Measurements from ENCODE around the gene LTB. TPM values are rescaled to one million over a fixed set of nuclear protein-coding genes. Genes with fewer than 3 reads are reported as not detected.

Gene LTB
- total and polyA plus RNA-seq, 9 of the 15 experiments (the other 6 are each of a cell fraction or from before 2014, with no cell fraction given): 0.07 to 0.51 TPM; not detected in 7

DNA sequence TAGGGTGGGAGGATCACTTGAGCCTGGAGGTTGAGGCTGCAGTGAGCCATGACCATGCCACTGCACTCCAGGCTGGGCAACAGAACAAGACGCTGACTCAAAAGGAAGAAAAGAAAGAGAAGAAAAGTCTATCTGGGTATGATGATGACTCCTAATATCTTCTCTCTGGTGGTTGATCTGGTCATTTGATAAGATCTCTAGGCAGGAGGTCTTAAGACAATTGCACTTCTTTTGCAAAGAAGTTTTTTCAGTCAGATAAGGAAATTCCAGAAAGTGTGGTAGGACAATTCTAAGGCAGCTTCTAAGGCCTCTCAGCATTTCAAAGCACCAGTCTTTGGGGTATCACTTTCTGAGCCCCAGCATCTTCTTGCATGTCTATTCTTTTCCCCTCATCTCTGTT is 25.1 kb upstream of the LTB start:
- POLR2A ChIA-PET: interaction anchor here (0.6 to 1.4 kb wide), 6 partner anchors 20 to 1664 kb away, joined by 3 to 5 read pairs (median 3); partner anchors contain the start of genes ABHD16A, DDX39B, RPS18 and VPS52
- ATAC-seq: no peak
- no TSS peak for BruUV-seq (replicated peaks)

DNA sequence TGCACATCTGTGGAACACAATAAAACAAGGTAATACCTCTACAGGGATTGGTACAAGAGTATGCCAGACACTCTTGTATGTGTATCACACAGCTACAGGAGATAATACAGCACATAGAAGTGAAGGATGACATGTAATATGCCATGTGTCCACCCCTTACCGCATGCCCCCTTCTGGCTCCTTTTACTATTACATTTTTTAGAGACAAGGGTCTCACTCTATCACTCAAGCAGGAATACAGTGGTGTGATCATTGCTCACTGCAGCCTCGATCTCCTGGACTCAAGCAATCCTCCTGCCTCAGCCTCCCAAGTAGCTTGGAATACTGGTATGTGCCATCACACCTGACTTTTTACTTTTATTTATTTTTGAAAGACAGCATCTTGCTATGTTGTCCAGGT is 14.8 kb upstream of the LTB start:
- H4K20me1 ChIP-seq (replicated peaks; ENCODE audit: control insufficient read depth, insufficient read depth, low read length): no peaks in the 10 kb centered on the region
- no peak overlapping the region for H2AFZ ChIP-seq (ENCODE audit: low read depth, low read length)
- no peaks in the 10 kb centered on the region for H3K9me3 ChIP-seq (replicated peaks; ENCODE audit: control insufficient read depth, insufficient read depth, low read depth, low read length)
- WGBS (ENCODE audit: insufficient coverage, low coverage, missing lambda C conversion rate): 3% methylated on average over 2 of the region's 2 CpGs
- H3K9ac ChIP-seq (ENCODE audit: insufficient read depth in 1 of 2, low read depth in 2 of 2, low read length in 2 of 2): no peak overlapping the region
- H3K27me3 ChIP-seq (ENCODE audit: control insufficient read depth in 2 of 2, insufficient read depth in 2 of 2, low read length in 2 of 2): no peaks in the 10 kb centered on the region
- peaks cover 7 to 16% of the 10 kb centered on the region in 2 experiments; a peak in 3 of 5 replicates for H3K4me1 ChIP-seq (replicated peaks in 1 of 2; ENCODE audit: control insufficient read depth in 2 of 2, insufficient read depth in 2 of 2, low read length in 2 of 2)
- POLR2A ChIA-PET: interaction anchor here (0.7 to 3.8 kb wide), 9 partner anchors 10 to 111 kb away, joined by 3 to 22 read pairs (median 6); partner anchors contain the start of genes ATP6V1G2, DDX39B, LTB and NFKBIL1
- H3K4me2 ChIP-seq (ENCODE audit: insufficient read depth, low read length): no peak overlapping the region
- CTCF ChIA-PET (ENCODE audit: low intra/inter-chr PET ratio): interaction anchor here (0.6 to 5.1 kb wide), 7 partner anchors 16 to 202 kb away, joined by 3 to 78 read pairs (median 7); partner anchors contain the start of genes ATP6V1G2 and NFKBIL1
- H3K79me2 ChIP-seq (ENCODE audit: control insufficient read depth, insufficient read depth, low read length): no peaks in the 10 kb centered on the region
- H3K4me3 ChIP-seq: no peak overlapping the region
- H3K27ac ChIP-seq (ENCODE audit: extremely low read depth, low read depth, low read length): no peak overlapping the region
- H3K36me3 ChIP-seq (ENCODE audit: control insufficient read depth, insufficient read depth, low read length): no peaks in the 10 kb centered on the region
- FAIRE-seq (no peak), ATAC-seq (peak; percentile 86), DNase-seq (ENCODE audit: extremely low read depth in 1 of 4, low spot score in 3 of 4) (peak; percentile 72 to 76 (median 74))
- in situ Hi-C loops (cut with MboI): loop anchor here (5.0 kb wide), 1 partner anchor 50 kb away; the partner anchor contains the start of genes ATP6V1G2 and NFKBIL1
- intact Hi-C loops (cut with micrococcal nuclease): loop anchor here (5.0 kb wide), 1 partner anchor 200 kb away; no protein-coding TSS in a partner anchor
- H3K9me1 ChIP-seq (ENCODE audit: control insufficient read depth, insufficient read depth, low read length): peaks cover 3% of the 10 kb centered on the region
- no TSS peak for BruUV-seq (replicated peaks)
- no peak for TF ChIP-seq ZKSCAN3 (CRISPR knock-in tag; IDR thresholded peaks at IDR 0.05)
- TF ChIP-seq, protein P1, sequence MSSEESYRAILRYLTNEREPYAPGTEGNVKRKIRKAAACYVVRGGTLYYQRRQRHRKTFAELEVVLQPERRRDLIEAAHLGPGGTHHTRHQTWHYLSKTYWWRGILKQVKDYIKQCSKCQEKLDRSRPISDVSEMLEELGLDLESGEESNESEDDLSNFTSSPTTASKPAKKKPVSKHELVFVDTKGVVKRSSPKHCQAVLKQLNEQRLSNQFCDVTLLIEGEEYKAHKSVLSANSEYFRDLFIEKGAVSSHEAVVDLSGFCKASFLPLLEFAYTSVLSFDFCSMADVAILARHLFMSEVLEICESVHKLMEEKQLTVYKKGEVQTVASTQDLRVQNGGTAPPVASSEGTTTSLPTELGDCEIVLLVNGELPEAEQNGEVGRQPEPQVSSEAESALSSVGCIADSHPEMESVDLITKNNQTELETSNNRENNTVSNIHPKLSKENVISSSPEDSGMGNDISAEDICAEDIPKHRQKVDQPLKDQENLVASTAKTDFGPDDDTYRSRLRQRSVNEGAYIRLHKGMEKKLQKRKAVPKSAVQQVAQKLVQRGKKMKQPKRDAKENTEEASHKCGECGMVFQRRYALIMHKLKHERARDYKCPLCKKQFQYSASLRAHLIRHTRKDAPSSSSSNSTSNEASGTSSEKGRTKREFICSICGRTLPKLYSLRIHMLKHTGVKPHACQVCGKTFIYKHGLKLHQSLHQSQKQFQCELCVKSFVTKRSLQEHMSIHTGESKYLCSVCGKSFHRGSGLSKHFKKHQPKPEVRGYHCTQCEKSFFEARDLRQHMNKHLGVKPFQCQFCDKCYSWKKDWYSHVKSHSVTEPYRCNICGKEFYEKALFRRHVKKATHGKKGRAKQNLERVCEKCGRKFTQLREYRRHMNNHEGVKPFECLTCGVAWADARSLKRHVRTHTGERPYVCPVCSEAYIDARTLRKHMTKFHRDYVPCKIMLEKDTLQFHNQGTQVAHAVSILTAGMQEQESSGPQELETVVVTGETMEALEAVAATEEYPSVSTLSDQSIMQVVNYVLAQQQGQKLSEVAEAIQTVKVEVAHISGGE (CRISPR knock-in tag; IDR thresholded peaks at IDR 0.05): peak in 1 of 3 experiments; percentile 36; a peak in 1 of 6 replicates
- peak; percentile 73 for TF ChIP-seq SMC3 (conservative IDR thresholded peaks at IDR 0.05; ENCODE audit: insufficient read depth, low read depth, low read length)
- TF ChIP-seq, protein P2, sequence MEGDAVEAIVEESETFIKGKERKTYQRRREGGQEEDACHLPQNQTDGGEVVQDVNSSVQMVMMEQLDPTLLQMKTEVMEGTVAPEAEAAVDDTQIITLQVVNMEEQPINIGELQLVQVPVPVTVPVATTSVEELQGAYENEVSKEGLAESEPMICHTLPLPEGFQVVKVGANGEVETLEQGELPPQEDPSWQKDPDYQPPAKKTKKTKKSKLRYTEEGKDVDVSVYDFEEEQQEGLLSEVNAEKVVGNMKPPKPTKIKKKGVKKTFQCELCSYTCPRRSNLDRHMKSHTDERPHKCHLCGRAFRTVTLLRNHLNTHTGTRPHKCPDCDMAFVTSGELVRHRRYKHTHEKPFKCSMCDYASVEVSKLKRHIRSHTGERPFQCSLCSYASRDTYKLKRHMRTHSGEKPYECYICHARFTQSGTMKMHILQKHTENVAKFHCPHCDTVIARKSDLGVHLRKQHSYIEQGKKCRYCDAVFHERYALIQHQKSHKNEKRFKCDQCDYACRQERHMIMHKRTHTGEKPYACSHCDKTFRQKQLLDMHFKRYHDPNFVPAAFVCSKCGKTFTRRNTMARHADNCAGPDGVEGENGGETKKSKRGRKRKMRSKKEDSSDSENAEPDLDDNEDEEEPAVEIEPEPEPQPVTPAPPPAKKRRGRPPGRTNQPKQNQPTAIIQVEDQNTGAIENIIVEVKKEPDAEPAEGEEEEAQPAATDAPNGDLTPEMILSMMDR (IDR thresholded peaks at IDR 0.05 in 2 of 3, conservative IDR thresholded peaks at IDR 0.05 in 1 of 3; ENCODE audit: insufficient read depth in 2 of 3, low read depth in 1 of 3, low read length in 3 of 3): peak; percentile 68 to 81 (median 71)
- TF ChIP-seq HDAC2 (IDR thresholded peaks at IDR 0.05): 0 out of 2 replicates have a peak, but pooled peaks have one; percentile 38
- TF ChIP-seq RAD21 (CRISPR knock-in tag; conservative IDR thresholded peaks at IDR 0.05 in 1 of 2, IDR thresholded peaks at IDR 0.05 in 1 of 2): peak; percentile 69 to 85
- TF ChIP-seq MEIS2 (IDR thresholded peaks at IDR 0.05; ENCODE audit: partially characterized antibody): peak; percentile 30

More for the DNA sequence above, 25.1 kb upstream of the LTB start:
- Histone ChIP-seq H3K4me2 (ENCODE audit: insufficient read depth, low read length) (no peak overlapping the region), H3K4me1 (replicated peaks in 1 of 2; ENCODE audit: control insufficient read depth in 2 of 2, insufficient read depth in 2 of 2, low read length in 2 of 2) (peaks cover 8 to 14% of the 10 kb centered on the region in 2 experiments; a peak in 4 of 5 replicates), H3K27me3 (ENCODE audit: control insufficient read depth in 2 of 2, insufficient read depth in 2 of 2, low read length in 2 of 2) (no peaks in the 10 kb centered on the region), H3K27ac (ENCODE audit: extremely low read depth, low read depth, low read length) (no peak overlapping the region), H3K79me2 (ENCODE audit: control insufficient read depth, insufficient read depth, low read length) (no peaks in the 10 kb centered on the region), H4K20me1 (replicated peaks; ENCODE audit: control insufficient read depth, insufficient read depth, low read length) (no peaks in the 10 kb centered on the region), H3K36me3 (ENCODE audit: control insufficient read depth, insufficient read depth, low read length) (no peaks in the 10 kb centered on the region), H2AFZ (ENCODE audit: low read depth, low read length) (peak overlapping the region; percentile 13; the same call in 1 of the 2 replicates), H3K4me3 (no peak overlapping the region), H3K9me1 (ENCODE audit: control insufficient read depth, insufficient read depth, low read length) (no peaks in the 10 kb centered on the region), H3K9me3 (replicated peaks; ENCODE audit: control insufficient read depth, insufficient read depth, low read depth, low read length) (no peaks in the 10 kb centered on the region), H3K9ac (ENCODE audit: insufficient read depth in 1 of 2, low read depth in 2 of 2, low read length in 2 of 2) (no peak overlapping the region)
- FAIRE-seq (no peak), DNase-seq (ENCODE audit: extremely low read depth in 1 of 4, low spot score in 3 of 4) (no peak)
- TF ChIP-seq SOX6 (IDR thresholded peaks at IDR 0.05) (peak; percentile 59; the same call in 1 of the 2 replicates), LARP7 (IDR thresholded peaks at IDR 0.05) (no peak)
- intact Hi-C loops (cut with micrococcal nuclease): no loop called here
- in situ Hi-C loops (cut with MboI): no loop called here
- 29% methylated on average over 1 of the region's 1 CpG for WGBS (ENCODE audit: insufficient coverage, low coverage, missing lambda C conversion rate)
- CTCF ChIA-PET (ENCODE audit: low intra/inter-chr PET ratio): no interaction called here

Measured in K562 (cell line).